CD1c-positive myeloid dendritic cell (primary cell): Measurements from ENCODE around the gene CABCOCO1.
"Not testable (repeated sequence)": the region's sequence is repeated elsewhere in the genome, so short reads cannot be mapped to it uniquely, and the experiment has no call there.

Experiments used
- DNase-seq: peaks from one replicate; pipeline ENCODE4 v3.0.0-alpha.2; 2016; ENCODE audit errors: extremely low spot score

The CABCOCO1 gene

DNA sequence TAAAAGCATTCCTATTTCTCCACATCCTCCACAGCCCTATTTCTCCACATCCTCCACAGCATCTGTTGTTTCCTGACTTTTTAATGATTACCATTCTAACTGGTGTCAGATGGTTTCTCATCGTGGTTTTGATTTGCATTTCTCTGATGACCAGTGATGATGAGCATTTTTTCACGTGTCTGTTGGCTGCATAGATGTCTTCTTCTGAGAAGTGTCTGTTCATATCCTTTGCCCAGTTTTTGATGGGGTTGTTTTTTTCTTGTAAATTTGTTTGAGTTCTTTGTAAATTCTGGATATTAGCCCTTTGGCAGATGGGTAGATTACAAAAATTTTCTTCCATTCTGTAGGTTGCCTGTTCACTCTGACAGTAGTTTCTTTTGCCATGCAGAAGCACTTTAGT is 49.4 kb downstream of the CABCOCO1 start:
- DNase-seq, result not testable (repeated sequence)

DNA sequence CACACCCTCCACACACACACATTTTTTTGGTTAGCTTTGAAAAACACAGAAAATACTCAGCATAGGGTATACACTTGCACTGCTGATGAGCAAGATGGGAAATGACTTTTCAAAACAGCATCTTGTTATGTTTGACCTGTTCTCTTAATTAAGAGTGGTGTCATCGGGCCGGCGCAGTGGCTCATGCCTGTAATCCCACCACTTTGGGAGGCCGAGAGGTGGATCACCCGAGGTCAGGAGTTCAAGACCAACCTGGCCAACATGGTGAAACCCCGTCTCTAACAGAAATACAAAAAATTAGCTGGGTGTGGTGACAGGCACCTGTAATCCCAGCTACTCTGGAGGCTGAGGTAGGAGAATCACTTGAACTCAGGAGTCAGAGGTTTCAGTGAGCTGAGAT is 56.7 kb downstream of the CABCOCO1 start:
- not testable (repeated sequence) for DNase-seq

DNA sequence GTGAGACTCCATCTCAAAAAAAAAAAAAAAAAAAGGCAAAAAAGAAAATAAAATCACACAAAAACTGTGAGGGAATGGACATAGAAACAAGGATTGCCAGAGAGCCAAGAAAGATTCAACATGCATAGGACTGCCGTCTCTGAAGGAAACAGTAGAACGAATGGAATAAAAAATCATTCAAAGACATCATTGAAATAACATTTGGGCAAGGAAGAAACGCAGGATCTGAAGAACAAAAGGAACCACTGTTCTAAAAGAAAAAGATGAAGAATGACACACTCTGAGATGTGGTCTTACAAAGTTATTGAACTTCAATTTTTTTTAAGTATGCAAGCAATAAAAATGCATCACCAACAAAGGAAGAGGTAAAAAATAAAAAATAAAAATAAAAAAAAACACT is 57.2 kb downstream of the CABCOCO1 start:
- no peak for DNase-seq

DNA sequence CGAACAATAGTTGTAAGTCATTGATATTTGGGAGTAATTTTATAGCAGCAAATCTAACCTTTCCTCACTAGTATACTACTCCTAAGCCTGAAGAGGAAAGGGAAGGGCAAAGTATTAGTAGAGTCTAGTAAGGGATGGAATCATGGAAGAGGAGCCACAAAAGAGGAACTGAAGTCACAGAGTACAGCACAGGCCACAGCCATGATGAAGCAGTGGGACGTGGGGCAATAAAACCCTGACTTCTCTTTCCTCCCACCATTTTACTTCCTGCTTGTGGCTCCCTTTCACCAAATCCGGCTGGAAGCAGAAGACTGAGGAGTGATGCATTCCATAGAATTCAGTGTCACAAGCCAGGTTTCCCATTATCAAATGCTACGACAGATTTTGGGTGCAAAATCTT is 58.7 kb downstream of the CABCOCO1 start:
- DNase-seq, result peak; percentile 11

DNA sequence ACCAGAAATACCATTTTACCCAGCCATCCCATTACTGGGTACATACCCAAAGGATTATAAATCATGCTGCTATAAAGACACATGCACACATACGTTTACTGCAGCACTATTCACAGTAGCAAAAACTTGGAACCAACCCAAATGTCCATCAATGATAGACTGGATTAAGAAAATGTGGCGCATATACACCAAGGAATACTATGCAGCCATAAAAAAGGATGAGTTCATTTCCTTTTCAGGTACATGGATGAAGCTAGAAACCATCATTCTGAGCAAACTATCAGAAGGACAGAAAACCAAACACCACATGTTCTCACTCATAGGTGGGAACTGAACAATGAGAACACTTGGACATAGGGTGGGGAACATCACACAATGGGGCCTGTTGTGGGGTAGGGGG is 62.5 kb downstream of the CABCOCO1 start:
- DNase-seq, result not testable (repeated sequence)

DNA sequence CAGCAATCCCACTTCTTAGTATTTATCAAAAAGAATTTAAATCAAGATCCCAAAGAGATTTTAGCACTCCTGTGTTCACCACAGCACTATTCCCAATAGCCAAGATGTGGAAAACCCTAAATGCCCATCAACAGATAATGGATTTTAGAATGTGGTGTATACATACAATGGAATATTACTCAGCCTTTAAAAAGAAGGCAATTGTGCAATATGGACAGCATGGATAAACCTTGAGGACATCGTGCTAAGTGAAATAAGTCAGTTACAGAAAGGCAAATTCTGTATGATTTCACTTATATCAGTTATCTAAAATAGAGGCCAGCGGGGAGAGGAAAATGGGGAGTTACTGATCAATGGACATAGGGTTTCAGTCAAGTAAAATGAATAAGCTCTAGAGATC is 66.9 kb downstream of the CABCOCO1 start:
- DNase-seq, result no peak

DNA sequence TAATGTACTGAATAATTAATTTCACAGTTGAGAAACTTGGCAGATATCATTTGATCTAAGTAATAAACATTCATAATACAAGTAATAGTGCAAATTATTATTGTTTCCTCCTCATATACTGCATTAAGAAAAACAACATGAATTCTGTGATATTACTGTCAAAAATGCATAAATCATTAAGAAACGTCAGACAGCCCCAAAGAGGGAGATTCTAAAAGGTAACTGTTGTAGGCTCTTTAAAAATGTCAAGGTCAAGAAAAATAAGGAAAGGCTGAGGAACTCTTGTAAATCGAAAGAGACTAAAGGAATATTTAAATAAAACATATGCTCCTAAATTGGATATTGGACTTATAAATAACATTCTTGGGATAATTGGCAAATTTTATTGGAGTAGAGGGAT is 67.9 kb downstream of the CABCOCO1 start:
- DNase-seq, result no peak

DNA sequence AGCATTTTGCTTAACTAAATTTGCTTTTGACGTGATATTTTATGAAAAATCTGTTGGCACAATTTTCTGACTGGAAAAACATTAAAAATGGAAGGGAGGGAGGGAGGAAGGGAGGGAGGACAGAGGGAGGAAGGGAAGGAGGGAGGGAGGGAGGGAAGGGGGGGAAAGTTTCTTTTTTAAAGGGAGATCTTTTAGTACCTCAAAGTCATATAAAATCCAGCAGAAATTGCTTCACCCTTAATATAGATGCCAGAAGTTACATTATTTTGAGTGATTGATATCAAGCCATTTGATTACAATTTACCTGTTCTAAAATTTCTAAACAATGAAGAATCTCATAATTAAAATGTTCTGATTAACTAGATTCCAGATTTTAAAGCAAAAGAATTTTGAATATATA is 68.9 kb downstream of the CABCOCO1 start:
- DNase-seq, result no peak

DNA sequence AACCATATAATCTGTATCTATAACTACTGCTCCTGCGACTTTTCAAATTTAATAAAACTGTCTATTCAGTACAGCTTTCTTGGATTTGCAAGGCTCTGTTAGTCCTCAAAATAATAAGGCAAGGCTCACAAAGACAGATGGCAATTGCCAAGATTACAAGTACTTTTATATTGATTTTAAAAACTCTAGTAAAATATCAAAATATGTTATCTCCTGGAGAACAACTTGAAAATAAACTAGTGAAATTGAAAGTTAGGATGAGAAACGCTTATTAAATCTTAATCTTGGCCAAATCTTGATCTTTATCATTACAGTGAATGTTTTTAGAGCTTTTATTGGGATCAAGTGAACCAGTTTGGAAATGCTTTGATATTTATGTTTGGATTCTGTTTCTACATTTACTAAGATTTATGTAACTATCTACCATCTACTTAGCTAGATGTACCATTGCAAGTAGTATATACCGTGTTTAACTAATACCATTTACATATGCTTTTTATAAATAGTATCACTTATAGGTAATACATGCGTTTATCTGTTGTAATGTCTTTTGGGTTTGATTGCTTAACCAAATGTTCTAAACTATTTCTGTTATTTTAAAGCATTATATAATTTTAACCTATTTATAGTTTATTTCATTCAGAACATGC is 70.0 kb downstream of the CABCOCO1 start:
- no peak for DNase-seq

DNA sequence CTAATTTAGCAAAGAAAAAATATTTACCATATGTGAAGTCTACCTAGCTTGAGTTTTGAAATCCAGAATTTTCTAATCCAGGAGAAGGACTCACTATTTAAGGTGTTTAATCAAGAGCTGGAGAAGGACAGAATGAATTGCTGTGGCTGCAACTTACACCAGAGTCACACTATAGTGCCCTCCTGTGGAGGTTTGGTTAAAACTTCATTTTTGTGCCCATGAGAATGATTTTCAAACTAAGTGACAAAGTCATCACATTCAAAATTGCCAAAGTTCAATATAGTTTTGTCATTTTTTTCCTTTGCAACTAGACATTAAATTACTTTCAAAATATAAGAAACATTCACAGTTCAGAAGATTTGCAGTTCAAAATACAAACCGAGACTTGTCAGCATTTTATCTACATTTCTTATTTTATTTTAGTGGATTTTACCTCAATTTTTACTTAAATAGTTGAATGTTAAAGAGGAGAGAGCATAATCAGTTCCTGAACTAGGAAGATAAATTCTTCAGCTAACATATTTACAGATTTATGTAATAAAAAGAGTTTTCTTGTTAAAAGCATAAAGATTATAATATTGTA is 70.7 kb downstream of the CABCOCO1 start:
- DNase-seq, result peak; percentile 38

DNA sequence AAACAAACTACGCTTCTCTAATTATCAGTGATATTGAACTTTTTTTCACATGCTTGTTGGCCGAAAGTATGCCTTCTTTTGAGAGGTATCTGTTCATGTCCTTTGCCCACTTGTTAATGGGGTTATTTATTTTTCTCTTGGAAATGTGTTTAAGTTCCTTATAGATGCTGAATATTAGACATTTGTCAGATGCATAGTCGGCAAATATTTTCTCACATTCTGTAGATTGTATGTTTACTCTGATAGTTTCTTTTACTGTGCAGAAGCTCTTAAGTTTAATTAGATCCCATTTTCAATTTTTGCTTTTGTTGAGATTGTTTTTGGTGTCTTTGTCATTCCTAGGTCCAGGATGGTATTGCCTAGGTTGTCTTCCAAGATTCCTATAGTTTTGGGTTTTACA is 73.2 kb downstream of the CABCOCO1 start:
- no peak for DNase-seq

DNA sequence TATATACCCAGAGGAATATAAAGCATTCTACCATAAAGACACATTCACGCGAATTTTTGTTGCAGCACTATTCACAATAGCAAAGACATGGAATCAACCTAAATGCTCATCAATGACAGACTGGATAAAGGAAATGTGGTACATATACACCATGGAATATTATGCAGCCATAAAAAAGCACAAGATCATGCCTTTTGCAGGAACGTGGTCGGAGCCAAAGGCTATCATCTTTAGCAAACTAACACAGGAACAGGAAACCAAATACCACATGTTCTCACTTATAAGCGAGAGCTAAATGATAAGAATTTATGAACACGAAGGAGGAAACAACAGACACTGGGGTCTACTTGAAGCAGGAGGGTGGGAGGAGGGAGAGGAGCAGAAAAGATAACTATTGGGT is 74.7 kb downstream of the CABCOCO1 start:
- not testable (repeated sequence) for DNase-seq

DNA sequence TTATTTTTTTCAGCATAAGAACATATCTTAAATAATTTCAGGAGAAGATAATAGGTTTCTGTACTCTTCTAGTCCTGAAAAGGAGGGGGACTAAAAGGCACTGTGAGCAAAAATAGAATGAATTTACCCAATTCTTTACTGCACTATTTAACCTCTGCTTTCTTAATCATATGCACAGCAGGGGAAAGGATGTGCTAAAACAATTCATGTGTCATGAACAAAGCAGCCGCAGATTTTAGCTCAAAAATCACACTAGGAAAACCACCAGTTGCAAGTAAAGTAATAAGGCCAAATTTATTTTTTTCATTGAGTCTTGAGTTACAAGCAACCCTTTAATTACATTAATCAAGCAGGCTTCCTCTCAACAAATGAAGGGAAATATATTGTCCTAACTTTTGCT is 80.1 kb downstream of the CABCOCO1 start:
- no peak for DNase-seq

DNA sequence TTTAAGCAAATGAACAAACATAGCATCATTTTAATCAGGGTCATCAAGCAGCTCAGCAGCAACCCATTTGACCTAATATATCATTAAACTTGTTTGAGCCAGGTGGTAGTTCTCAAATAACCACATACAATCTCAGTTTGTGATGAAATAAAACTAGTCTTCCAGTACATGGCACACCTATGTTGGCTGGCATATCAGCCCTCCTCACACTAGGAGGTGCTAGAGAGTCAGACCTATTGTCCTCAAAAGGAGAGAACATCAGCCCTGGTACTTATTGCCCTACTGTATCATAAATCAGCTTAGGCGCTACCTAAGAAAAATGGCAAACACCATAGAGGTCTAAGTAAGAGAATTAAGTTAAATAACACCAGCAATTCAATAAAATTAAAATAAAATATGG is 81.7 kb downstream of the CABCOCO1 start:
- peak; percentile 6 for DNase-seq

DNA sequence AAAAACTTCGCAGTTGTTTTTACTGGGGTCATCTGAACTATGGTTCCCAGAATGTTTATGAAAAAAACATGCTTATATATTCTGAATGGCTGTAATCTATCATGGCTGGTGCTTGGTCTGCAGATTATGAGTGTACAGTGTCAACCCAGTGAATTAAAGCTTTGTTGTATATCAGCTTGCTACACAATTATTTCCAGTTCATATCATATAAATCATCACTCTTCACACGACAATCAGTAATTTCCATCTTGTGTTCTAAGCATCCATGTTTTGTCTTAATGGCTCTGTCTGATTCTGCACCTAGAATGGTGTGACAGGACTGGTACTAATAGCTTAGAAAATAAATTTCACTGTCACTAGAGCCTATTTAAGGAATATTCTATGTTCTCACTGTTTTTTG is 83.6 kb downstream of the CABCOCO1 start:
- no peak for DNase-seq

DNA sequence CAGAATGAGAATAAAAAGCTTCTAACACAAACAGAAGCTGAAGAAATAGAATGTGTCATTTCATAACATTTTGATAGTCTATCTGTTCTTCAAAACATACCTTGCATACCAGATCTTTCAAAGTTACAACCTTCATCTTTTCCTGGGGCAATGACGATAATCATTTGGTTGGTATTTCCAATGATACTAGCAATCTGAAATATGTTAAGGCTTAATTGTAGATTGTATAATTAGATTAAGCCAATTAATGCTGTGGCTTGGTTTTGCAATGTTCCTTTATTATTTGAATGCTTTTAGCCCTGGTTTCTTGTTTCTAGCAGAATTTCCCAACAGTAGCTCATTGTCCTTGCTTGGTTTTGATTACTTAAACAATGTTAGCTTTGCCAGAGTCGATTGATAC is 84.6 kb downstream of the CABCOCO1 start:
- DNase-seq, result no peak

DNA sequence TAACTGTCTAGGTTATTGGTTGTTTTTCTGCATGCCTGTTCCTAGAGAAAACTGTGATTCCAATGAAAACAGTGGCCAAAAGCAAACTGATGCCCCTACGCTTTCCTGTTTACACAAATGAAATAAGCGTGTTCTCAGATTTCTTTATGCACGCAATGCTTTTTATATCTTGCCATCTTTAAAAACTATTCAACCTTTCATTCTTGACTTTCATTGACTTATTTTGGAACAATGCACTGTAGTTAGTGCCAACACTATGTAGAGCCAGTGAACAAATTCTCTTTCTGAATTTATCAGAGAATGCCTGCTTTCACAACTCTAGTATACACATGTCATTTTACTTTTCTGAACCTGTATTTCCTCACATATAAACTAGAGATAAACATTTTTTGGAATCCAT is 86.6 kb downstream of the CABCOCO1 start:
- no peak for DNase-seq

DNA sequence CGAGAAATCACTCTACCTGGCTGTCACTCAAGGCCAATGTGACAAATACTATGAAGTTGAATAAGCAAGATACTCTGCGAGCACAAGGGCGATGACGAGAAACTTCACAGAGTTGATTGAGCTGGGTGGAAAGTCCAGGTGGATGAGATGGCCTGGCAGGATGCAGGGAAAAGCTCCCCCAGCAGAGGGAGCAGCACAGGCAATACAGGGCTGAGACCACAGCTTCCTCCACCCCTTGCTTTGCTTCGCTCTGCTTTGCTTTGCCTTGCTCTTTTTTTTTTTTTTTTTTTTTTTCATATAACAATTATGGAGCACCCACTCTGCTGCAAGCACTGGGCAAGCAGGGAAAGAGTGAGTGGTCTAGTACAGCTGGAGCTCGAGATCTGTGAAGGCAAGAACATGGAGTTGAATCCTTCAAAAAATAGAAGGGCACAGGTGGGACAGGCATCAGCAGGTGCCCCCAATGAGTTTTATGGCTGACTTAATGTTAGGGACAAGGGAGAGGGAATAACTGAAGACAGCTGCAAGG is 88.3 kb downstream of the CABCOCO1 start:
- DNase-seq, result peak; percentile 60

DNA sequence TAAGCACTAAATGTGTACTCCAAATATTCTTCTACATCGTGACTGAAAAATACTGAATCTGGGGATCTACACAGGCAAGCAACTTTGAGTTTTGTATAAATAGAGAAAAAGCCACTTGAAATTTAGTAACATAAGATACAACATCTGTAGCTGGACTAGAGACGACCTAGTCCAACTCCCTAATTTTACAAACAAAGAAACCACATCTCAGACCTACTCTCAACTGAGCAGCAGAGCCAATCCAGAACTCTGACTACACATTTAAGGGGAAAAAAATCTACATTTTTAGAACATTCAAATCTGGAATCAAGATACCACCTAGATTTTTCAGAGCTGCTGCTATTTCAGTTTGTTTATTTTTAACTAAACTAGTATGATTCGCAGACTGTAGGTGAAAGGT is 88.9 kb downstream of the CABCOCO1 start:
- DNase-seq, result no peak

DNA sequence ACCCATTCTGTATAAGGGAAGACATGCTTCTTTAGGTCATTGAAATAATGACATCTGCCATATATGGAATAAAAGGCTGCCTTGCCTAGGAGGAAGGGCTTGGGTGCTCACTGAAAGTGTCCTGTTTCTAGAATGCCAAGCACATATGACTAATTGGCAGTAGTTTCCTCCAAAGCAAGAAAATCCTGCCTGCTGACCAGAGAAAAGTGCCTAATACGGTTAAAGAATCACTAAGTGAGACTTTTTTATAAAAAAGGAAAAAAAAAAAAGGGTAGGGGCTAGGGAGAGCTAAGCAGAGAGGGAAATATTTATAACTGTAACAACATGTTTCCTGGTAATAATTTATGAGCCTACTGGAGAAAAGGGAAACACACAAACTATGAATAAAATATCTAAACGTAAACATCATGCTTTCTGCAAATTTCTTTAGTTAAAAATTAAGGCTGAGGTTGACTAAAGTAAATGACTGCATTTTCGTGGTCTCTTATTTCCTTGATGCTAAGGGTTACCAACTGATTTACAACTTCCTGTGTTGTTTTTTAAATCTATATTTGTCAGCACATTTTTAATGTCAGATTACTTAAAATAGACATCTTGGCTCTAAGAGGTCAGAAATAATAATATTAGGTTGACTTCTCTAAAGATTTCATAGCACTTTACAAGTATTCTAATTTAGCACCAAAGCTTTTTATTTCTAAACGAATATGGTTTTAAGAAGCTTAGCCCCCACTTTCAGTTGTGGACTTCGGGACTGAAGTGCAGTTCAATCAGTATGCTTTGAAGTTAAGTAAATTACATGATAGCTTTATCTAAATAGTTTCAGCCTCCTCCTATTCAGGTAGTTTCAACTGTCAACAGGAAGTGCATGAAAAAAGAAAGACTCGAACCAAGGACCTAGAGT is 89.6 kb downstream of the CABCOCO1 start:
- DNase-seq, result peak; percentile 3

DNA sequence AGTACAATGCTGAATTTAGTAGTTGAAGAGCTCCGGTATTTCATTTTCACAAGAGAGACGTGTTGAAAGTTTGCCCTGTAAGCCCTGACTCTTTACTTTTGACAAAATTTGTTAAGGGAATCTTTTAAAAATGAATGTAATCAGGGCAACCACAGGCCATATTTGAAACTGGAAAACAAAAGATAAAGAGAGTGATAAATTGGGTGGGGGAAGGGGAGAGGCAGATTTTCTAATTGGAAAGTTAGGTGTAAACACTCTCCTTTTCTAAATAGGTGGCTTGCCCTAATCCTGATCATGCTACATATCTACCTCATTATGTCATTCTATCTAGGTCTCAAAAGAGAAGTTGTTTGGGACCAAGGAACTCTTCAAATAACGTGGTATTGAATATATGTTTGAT is 90.7 kb downstream of the CABCOCO1 start:
- DNase-seq, result no peak
